HepG2 (cell line): ENCODE measurements around the gene STIMATE. TPM values are rescaled to one million over a fixed set of nuclear protein-coding genes. Genes with fewer than 3 reads are reported as not detected.

Experiments
- BCL6 ChIP-seq: IDR thresholded peaks from 2 replicates; pipeline ENCODE4 v1.6.1; 2016; ENCODE audit warnings: missing genetic modification reagents, missing compliant biosample characterization
- ERF ChIP-seq: IDR thresholded peaks from 2 replicates; pipeline ENCODE4 v1.6.1; 2018; ENCODE audit warnings: missing biosample characterization, missing genetic modification reagents
- EZH2 ChIP-seq: conservative IDR thresholded peaks from 2 replicates; pipeline ENCODE4 v1.6.1; 2012; ENCODE audit warnings: mild to moderate bottlenecking, low read depth, low read length, moderate library complexity
- FOXJ3 ChIP-seq: sonication (generic); formaldehyde crosslinking; IDR thresholded peaks from 2 replicates; pipeline ENCODE4 v1.4.0; 2020; ENCODE audit warnings: missing genetic modification reagents, mild to moderate bottlenecking, borderline replicate concordance
- GATAD1 ChIP-seq: IDR thresholded peaks from 2 replicates; pipeline ENCODE4 v1.6.1; 2016; ENCODE audit warnings: missing genetic modification reagents, missing compliant biosample characterization
- HNF4A ChIP-seq: sonication (generic); formaldehyde crosslinking; IDR thresholded peaks from 2 replicates; pipeline ENCODE4 v1.4.0; 2020; ENCODE audit warnings: missing genetic modification reagents
- IRF2 ChIP-seq: IDR thresholded peaks from 2 replicates; pipeline ENCODE4 v1.6.1; 2018; ENCODE audit warnings: missing genetic modification reagents, missing compliant biosample characterization
- KDM6A ChIP-seq: IDR thresholded peaks from 2 replicates; pipeline ENCODE4 v1.6.1; 2016; ENCODE audit warnings: low read depth
- KMT2B ChIP-seq: IDR thresholded peaks from 2 replicates; pipeline ENCODE4 v1.6.1; 2016; ENCODE audit warnings: missing genetic modification reagents, missing compliant biosample characterization
- LCORL ChIP-seq, 2 experiments: fragments of 450-650 bp in 1 of 2; sonication (generic) in 1 of 2; formaldehyde crosslinking in 1 of 2; IDR thresholded peaks; 2 replicates each; pipeline versions ENCODE4 v1.5.0 to v1.6.1; 2017 to 2020; ENCODE audit warnings: antibody characterized with exemption in 1 of 2, missing genetic modification reagents in 1 of 2
- MAFK ChIP-seq, 2 experiments: IDR thresholded peaks in 1 of 2; conservative IDR thresholded peaks in 1 of 2; 2 replicates each; pipeline ENCODE4 v1.6.1; 2011; ENCODE audit warnings: improper control_type of control experiment in 2 of 2, low read length in 2 of 2
- MED1 ChIP-seq: sonication (generic); formaldehyde crosslinking; IDR thresholded peaks from 2 replicates; pipeline ENCODE4 v1.4.0; 2020; ENCODE audit warnings: missing genetic modification reagents
- MIER2 ChIP-seq: IDR thresholded peaks from 2 replicates; pipeline ENCODE4 v1.6.1; 2016; ENCODE audit warnings: missing biosample characterization, missing genetic modification reagents
- NR1H2 ChIP-seq: sonication (generic); formaldehyde crosslinking; IDR thresholded peaks from 2 replicates; pipeline ENCODE4 v1.8.1; 2022; ENCODE audit warnings: low read depth, missing genetic modification reagents, borderline replicate concordance
- RBAK ChIP-seq: sonication (generic); formaldehyde crosslinking; IDR thresholded peaks from 2 replicates; pipeline ENCODE4 v1.5.1; 2020; ENCODE audit warnings: mild to moderate bottlenecking, missing genetic modification reagents
- SMAD3 ChIP-seq: sonication (generic); formaldehyde crosslinking; IDR thresholded peaks from 2 replicates; pipeline ENCODE4 v1.4.0; 2020; ENCODE audit warnings: missing genetic modification reagents
- SP140L ChIP-seq: sonication (generic); formaldehyde crosslinking; IDR thresholded peaks from 2 replicates; pipeline ENCODE4 v1.4.0; 2020; ENCODE audit warnings: missing genetic modification reagents, borderline replicate concordance
- TARDBP ChIP-seq: sonication (generic); formaldehyde crosslinking; IDR thresholded peaks from 2 replicates; pipeline ENCODE4 v1.8.0; 2022; ENCODE audit warnings: mild to moderate bottlenecking, missing genetic modification reagents
- ZNF644 ChIP-seq: IDR thresholded peaks from 2 replicates; pipeline ENCODE4 v1.6.1; 2016; ENCODE audit warnings: low read depth
- ZSCAN9 ChIP-seq: IDR thresholded peaks from 2 replicates; pipeline ENCODE4 v1.6.1; 2016; ENCODE audit warnings: borderline replicate concordance
- polyA plus RNA-seq, 8 experiments: library from polyadenylated mRNA; depleted of rRNA in 3 of 8; stranded (reverse) in 7 of 8; unstranded in 1 of 8; fragments of >200 nt; fragmentation: Illumina TruSeq in 4 of 8; extraction: Trizol in 4 of 8; gene quantifications; 2 replicates each; pipeline versions ENCODE4 v1.2.1 to v1.2.3, GENCODE V29; 2011 to 2016; ENCODE audit warnings: low read depth in 4 of 8, missing spikeins in 1 of 8, mixed read lengths in 1 of 8; ENCODE audit not compliant: insufficient read depth in 1 of 8
- total RNA-seq, 5 experiments: library from RNA; depleted of rRNA; stranded (reverse); fragments of >200 nt; fragmentation: Illumina TruSeq; extraction: Trizol; gene quantifications; 2 replicates each; pipeline ENCODE4 v1.2.3, GENCODE V29; 2016; ENCODE audit warnings: low read depth in 1 of 5
- TF ChIP-seq, protein P1 (sequence below): sonication (generic); formaldehyde crosslinking; IDR thresholded peaks from 2 replicates; pipeline ENCODE4 v1.9.0; 2022; ENCODE audit warnings: low read depth, missing genetic modification reagents
- TF ChIP-seq, protein P2 (sequence below): sonication (generic); formaldehyde crosslinking; conservative IDR thresholded peaks from 2 replicates; pipeline ENCODE4 v1.8.0; 2022; ENCODE audit warnings: mild to moderate bottlenecking, moderate library complexity, missing genetic modification reagents
- TF ChIP-seq, protein P3 (sequence below): sonication (generic); formaldehyde crosslinking; IDR thresholded peaks from 2 replicates; pipeline ENCODE4 v1.4.0; 2020; ENCODE audit warnings: missing genetic modification reagents
- TF ChIP-seq, protein P4 (sequence below): sonication (generic); formaldehyde crosslinking; IDR thresholded peaks from 2 replicates; pipeline ENCODE4 v1.4.0; 2020; ENCODE audit warnings: missing genetic modification reagents

The STIMATE gene
- total and polyA plus RNA-seq, 2 of the 13 experiments (the other 11 are each of a cell fraction or from before 2014, with no cell fraction given), result 5.7 to 11.7 TPM

DNA sequence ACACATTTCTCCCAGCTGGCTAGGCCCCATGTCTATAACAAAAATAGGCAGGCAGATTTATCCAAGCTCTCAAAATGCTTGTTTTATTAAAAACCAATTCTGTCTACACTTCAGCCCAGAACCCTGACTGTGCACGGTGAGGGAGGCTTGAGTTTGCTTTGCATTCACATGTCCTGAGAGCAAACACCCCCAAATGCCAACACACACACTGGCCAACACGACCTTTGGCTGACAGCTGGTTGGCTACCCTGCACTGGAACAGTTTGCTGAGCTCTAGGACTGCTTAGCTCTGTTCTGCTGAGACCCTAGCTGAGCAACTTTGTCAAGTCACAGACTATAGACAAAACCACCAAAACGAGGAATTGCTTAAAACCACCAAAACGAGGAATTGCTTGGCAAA is 3.6 kb downstream of the STIMATE start (continued):
- TF ChIP-seq SP140L (CRISPR knock-in tag) (no peak), RBAK (CRISPR knock-in tag) (no peak), ZSCAN9 (peak; percentile 61; the same call in 1 of the 2 replicates), TARDBP (peak; percentile 75; the same call in 1 of the 2 replicates), SMAD3 (CRISPR knock-in tag) (no peak), MED1 (0 out of 2 replicates have a peak, but pooled peaks have one; percentile 12), GATAD1 (CRISPR knock-in tag) (0 out of 2 replicates have a peak, but pooled peaks have one; percentile 16), KDM6A (peak; percentile 44; the same call in 1 of the 2 replicates), MAFK (conservative IDR thresholded peaks at IDR 0.05 in 1 of 2, IDR thresholded peaks at IDR 0.05 in 1 of 2; ENCODE audit: low read length in 2 of 2) (0 out of 4 replicates have a peak, but pooled peaks of 1 of the 2 experiments have one; percentile 0), FOXJ3 (CRISPR knock-in tag) (no peak), KMT2B (CRISPR knock-in tag) (0 out of 2 replicates have a peak, but pooled peaks have one; percentile 26), MIER2 (CRISPR knock-in tag) (peak; percentile 65; the same call in 1 of the 2 replicates), HNF4A (CRISPR knock-in tag) (peak; percentile 94), LCORL (IDR thresholded peaks at IDR 0.05) (no peak), LCORL (CRISPR knock-in tag; IDR thresholded peaks at IDR 0.05) (peak; percentile 84; the same call in 1 of the 2 replicates), ERF (peak; percentile 34; the same call in 1 of the 2 replicates), ZNF644 (CRISPR knock-in tag) (peak; percentile 91; the same call in 1 of the 2 replicates), EZH2 (no peak), BCL6 (CRISPR knock-in tag) (0 out of 2 replicates have a peak, but pooled peaks have one; percentile 46), NR1H2 (CRISPR knock-in tag) (no peak), IRF2 (0 out of 2 replicates have a peak, but pooled peaks have one; percentile 27)
- TF ChIP-seq, protein P1, sequence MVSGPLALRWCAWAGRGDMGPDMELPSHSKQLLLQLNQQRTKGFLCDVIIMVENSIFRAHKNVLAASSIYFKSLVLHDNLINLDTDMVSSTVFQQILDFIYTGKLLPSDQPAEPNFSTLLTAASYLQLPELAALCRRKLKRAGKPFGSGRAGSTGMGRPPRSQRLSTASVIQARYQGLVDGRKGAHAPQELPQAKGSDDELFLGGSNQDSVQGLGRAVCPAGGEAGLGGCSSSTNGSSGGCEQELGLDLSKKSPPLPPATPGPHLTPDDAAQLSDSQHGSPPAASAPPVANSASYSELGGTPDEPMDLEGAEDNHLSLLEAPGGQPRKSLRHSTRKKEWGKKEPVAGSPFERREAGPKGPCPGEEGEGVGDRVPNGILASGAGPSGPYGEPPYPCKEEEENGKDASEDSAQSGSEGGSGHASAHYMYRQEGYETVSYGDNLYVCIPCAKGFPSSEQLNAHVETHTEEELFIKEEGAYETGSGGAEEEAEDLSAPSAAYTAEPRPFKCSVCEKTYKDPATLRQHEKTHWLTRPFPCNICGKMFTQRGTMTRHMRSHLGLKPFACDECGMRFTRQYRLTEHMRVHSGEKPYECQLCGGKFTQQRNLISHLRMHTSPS (CRISPR knock-in tag), result 0 out of 2 replicates have a peak, but pooled peaks have one; percentile 65
- TF ChIP-seq, protein P2, sequence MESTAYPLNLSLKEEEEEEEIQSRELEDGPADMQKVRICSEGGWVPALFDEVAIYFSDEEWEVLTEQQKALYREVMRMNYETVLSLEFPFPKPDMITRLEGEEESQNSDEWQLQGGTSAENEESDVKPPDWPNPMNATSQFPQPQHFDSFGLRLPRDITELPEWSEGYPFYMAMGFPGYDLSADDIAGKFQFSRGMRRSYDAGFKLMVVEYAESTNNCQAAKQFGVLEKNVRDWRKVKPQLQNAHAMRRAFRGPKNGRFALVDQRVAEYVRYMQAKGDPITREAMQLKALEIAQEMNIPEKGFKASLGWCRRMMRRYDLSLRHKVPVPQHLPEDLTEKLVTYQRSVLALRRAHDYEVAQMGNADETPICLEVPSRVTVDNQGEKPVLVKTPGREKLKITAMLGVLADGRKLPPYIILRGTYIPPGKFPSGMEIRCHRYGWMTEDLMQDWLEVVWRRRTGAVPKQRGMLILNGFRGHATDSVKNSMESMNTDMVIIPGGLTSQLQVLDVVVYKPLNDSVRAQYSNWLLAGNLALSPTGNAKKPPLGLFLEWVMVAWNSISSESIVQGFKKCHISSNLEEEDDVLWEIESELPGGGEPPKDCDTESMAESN (CRISPR knock-in tag), result no peak
- TF ChIP-seq, protein P3, sequence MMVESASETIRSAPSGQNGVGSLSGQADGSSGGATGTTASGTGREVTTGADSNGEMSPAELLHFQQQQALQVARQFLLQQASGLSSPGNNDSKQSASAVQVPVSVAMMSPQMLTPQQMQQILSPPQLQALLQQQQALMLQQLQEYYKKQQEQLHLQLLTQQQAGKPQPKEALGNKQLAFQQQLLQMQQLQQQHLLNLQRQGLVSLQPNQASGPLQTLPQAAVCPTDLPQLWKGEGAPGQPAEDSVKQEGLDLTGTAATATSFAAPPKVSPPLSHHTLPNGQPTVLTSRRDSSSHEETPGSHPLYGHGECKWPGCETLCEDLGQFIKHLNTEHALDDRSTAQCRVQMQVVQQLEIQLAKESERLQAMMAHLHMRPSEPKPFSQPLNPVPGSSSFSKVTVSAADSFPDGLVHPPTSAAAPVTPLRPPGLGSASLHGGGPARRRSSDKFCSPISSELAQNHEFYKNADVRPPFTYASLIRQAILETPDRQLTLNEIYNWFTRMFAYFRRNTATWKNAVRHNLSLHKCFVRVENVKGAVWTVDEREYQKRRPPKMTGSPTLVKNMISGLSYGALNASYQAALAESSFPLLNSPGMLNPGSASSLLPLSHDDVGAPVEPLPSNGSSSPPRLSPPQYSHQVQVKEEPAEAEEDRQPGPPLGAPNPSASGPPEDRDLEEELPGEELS (CRISPR knock-in tag), result 0 out of 2 replicates have a peak, but pooled peaks have one; percentile 23
- TF ChIP-seq, protein P4, sequence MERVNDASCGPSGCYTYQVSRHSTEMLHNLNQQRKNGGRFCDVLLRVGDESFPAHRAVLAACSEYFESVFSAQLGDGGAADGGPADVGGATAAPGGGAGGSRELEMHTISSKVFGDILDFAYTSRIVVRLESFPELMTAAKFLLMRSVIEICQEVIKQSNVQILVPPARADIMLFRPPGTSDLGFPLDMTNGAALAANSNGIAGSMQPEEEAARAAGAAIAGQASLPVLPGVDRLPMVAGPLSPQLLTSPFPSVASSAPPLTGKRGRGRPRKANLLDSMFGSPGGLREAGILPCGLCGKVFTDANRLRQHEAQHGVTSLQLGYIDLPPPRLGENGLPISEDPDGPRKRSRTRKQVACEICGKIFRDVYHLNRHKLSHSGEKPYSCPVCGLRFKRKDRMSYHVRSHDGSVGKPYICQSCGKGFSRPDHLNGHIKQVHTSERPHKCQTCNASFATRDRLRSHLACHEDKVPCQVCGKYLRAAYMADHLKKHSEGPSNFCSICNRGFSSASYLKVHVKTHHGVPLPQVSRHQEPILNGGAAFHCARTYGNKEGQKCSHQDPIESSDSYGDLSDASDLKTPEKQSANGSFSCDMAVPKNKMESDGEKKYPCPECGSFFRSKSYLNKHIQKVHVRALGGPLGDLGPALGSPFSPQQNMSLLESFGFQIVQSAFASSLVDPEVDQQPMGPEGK, result peak; percentile 66
